ENCODE measurements around the gene DNAAF3. TPM values are rescaled to one million over a fixed set of nuclear protein-coding genes. Genes with fewer than 3 reads are reported as not detected.
A peak's percentile ranks its signal among the peaks of the same experiment; 100 is the strongest.

Gene DNAAF3
- total RNA-seq, 2 experiments from 2014 or later, result not detected

GRCh38 chr19:55134736-55135135 is 31.7 kb downstream of the DNAAF3 start:
- Mint-ChIP-seq H3K9me3 (no peaks in the 10 kb centered on the region), H3K27ac (no peak overlapping the region), H3K36me3 (ENCODE audit: low read depth) (no peaks in the 10 kb centered on the region), H3K4me1 (ENCODE audit: low read depth) (no peaks in the 10 kb centered on the region), H3K4me3 (no peak overlapping the region), H3K27me3 (peaks cover 43% of the 10 kb centered on the region)
- Histone ChIP-seq H3K4me1 (ENCODE audit: insufficient read depth, low read length) (no peaks in the 10 kb centered on the region), H3K36me3 (ENCODE audit: insufficient read depth, low read length) (no peaks in the 10 kb centered on the region), H3K4me3 (ENCODE audit: low read length) (no peak overlapping the region), H3K27ac (ENCODE audit: low read depth in 1 of 2, low read length in 2 of 2) (no peak overlapping the region), H3K9me3 (ENCODE audit: control insufficient read depth in 1 of 2, insufficient read depth in 1 of 2, low read length in 2 of 2) (peaks cover 0 to 6% of the 10 kb centered on the region in 2 experiments), H3K27me3 (ENCODE audit: control insufficient read depth in 1 of 2, insufficient read depth in 2 of 2, low read length in 2 of 2) (peaks cover 31 to 34% of the 10 kb centered on the region in 2 experiments)
- ChIA-PET POLR2A (no interaction called here), CTCF (no interaction called here)
- TF ChIP-seq, protein P1, sequence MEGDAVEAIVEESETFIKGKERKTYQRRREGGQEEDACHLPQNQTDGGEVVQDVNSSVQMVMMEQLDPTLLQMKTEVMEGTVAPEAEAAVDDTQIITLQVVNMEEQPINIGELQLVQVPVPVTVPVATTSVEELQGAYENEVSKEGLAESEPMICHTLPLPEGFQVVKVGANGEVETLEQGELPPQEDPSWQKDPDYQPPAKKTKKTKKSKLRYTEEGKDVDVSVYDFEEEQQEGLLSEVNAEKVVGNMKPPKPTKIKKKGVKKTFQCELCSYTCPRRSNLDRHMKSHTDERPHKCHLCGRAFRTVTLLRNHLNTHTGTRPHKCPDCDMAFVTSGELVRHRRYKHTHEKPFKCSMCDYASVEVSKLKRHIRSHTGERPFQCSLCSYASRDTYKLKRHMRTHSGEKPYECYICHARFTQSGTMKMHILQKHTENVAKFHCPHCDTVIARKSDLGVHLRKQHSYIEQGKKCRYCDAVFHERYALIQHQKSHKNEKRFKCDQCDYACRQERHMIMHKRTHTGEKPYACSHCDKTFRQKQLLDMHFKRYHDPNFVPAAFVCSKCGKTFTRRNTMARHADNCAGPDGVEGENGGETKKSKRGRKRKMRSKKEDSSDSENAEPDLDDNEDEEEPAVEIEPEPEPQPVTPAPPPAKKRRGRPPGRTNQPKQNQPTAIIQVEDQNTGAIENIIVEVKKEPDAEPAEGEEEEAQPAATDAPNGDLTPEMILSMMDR (IDR thresholded peaks at IDR 0.05), result no peak
- intact Hi-C loops (cut with DNase I, micrococcal nuclease), result no loop called here
- no peak for DNase-seq
- ATAC-seq (ENCODE audit: poor library complexity), result no peak

DNA sequence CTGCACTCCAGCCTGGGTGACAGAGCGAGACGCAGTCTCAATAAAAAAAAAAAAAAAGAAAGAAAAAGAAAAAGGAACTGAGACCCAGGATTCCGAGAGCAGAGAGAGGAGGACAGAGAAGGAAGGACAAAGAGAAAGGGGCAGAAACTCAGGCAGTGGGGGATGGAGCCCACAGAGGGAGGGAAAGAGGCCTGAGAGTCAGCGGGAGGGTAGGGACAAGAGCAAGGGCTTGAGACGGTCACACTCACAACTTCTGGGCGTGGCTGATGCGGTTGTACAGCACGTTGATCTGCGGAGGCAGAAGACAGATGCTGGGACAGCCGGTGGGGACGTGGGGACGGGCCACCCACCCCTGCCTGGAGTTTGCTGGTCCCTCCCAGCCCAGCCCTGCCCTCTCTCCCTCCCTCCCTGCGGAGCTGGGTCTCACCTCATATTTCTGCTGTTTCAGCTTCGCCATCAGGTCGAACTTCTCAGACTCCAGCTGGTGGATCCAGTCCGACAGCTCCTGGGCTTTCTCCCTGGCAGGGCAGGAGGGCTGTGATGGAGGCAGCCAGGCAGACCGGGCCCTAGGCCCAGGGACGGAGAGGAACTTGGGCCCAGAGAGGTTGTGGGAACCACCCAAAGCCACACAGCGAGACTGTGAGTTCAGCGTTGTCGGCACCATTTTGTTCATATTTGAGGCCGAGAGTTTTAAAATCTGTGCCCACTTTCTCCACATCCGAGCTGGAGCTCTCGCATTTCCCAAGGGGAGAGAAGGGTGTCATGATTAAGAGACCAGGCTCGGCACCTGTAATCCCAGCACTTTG is 32.6 kb downstream of the DNAAF3 start:
- ChIA-PET POLR2A (no interaction called here), CTCF (no interaction called here)
- Histone ChIP-seq H3K27me3 (ENCODE audit: control insufficient read depth in 1 of 2, insufficient read depth in 2 of 2, low read length in 2 of 2) (peaks cover 30 to 31% of the 10 kb centered on the region in 2 experiments), H3K4me3 (ENCODE audit: low read length) (no peak overlapping the region), H3K36me3 (ENCODE audit: insufficient read depth, low read length) (no peaks in the 10 kb centered on the region), H3K9me3 (ENCODE audit: control insufficient read depth in 1 of 2, insufficient read depth in 1 of 2, low read length in 2 of 2) (peaks cover 0 to 6% of the 10 kb centered on the region in 2 experiments), H3K4me1 (ENCODE audit: insufficient read depth, low read length) (no peaks in the 10 kb centered on the region), H3K27ac (ENCODE audit: low read depth in 1 of 2, low read length in 2 of 2) (peak overlapping the region in 1 of 2 donors; percentile 30)
- DNase-seq, result no peak
- Mint-ChIP-seq H3K9me3 (no peaks in the 10 kb centered on the region), H3K4me1 (ENCODE audit: low read depth) (no peaks in the 10 kb centered on the region), H3K27ac (no peak overlapping the region), H3K4me3 (no peak overlapping the region), H3K36me3 (ENCODE audit: low read depth) (no peaks in the 10 kb centered on the region), H3K27me3 (peaks cover 45% of the 10 kb centered on the region)
- no peak for ATAC-seq (ENCODE audit: poor library complexity)
- TF ChIP-seq, protein P1 (IDR thresholded peaks at IDR 0.05), result no peak
- intact Hi-C loops (cut with DNase I, micrococcal nuclease), result no loop called here

DNA sequence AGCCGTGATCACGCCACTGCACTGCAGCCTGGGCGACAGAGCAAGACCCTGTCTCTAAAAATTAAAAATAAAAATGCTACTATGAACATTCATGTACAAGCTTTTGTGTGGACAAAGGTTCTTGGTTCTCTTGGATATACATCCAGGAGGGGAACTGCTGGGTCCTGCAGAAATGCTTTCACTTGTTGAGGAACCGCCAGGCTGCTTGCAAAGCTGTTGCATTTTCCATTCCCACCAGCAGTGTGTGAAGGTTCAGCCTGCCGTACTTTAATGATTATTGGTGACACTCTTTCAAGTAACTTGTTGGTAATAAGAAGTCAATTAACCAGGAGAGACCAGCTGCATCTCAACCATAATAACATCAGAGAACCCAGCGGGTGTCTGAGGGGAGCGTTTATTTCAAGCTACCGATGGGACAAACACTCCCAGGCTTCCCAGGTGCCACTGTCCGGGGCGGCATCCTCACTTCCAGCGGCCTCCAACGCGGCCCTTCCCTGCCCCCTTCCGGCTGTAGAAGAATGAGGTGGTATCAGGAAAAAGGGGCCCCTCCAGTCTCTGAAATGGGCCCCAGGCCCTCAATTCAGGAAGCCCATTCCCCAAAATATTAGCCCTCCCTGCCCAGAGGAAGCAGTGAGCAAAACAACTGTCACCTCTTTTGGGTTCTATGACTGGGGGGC is 33.8 kb downstream of the DNAAF3 start:
- TF ChIP-seq, protein P1 (IDR thresholded peaks at IDR 0.05), result no peak
- H3K27me3 Mint-ChIP-seq, result peaks cover 49% of the 10 kb centered on the region
- DNase-seq, result no peak
- no peak overlapping the region for H3K4me3 Mint-ChIP-seq
- no peak for ATAC-seq (ENCODE audit: poor library complexity)
- ChIA-PET POLR2A (no interaction called here), CTCF (no interaction called here)
- H3K9me3 ChIP-seq (ENCODE audit: control insufficient read depth in 1 of 2, insufficient read depth in 1 of 2, low read length in 2 of 2), result peaks cover 0 to 6% of the 10 kb centered on the region in 2 experiments
- no peaks in the 10 kb centered on the region for H3K36me3 ChIP-seq (ENCODE audit: insufficient read depth, low read length)
- H3K27ac Mint-ChIP-seq, result no peak overlapping the region
- no peaks in the 10 kb centered on the region for H3K4me1 ChIP-seq (ENCODE audit: insufficient read depth, low read length)
- no peak overlapping the region for H3K4me3 ChIP-seq (ENCODE audit: low read length)
- H3K27me3 ChIP-seq (ENCODE audit: control insufficient read depth in 1 of 2, insufficient read depth in 2 of 2, low read length in 2 of 2), result peaks cover 26 to 27% of the 10 kb centered on the region in 2 experiments
- no peak overlapping the region for H3K27ac ChIP-seq (ENCODE audit: low read depth in 1 of 2, low read length in 2 of 2)
- intact Hi-C loops (cut with DNase I, micrococcal nuclease), result no loop called here
- no peaks in the 10 kb centered on the region for H3K36me3 Mint-ChIP-seq (ENCODE audit: low read depth)
- no peaks in the 10 kb centered on the region for H3K9me3 Mint-ChIP-seq
- H3K4me1 Mint-ChIP-seq (ENCODE audit: low read depth), result no peaks in the 10 kb centered on the region

Data from CD4-positive, alpha-beta T cell (primary cell).